GM18868 (cell line): Measurements from ENCODE around the gene CD74.
A peak's percentile ranks its signal among the peaks of the same experiment; 100 is the strongest.
"Not testable (repeated sequence)": the region's sequence is repeated elsewhere in the genome, so short reads cannot be mapped to it uniquely, and the experiment has no call there.

ENCODE experiments used
- ATAC-seq: cut with Tn5 transposase; IDR thresholded peaks from one replicate; pipeline ENCODE4 v1.9.1; 2021; ENCODE audit warnings: mild to moderate bottlenecking, moderate library complexity; ENCODE audit not compliant: unreplicated experiment

The CD74 gene

GRCh38 chr5:150441813-150442698 is 29.3 kb upstream of the CD74 start:
- ATAC-seq = no peak

DNA sequence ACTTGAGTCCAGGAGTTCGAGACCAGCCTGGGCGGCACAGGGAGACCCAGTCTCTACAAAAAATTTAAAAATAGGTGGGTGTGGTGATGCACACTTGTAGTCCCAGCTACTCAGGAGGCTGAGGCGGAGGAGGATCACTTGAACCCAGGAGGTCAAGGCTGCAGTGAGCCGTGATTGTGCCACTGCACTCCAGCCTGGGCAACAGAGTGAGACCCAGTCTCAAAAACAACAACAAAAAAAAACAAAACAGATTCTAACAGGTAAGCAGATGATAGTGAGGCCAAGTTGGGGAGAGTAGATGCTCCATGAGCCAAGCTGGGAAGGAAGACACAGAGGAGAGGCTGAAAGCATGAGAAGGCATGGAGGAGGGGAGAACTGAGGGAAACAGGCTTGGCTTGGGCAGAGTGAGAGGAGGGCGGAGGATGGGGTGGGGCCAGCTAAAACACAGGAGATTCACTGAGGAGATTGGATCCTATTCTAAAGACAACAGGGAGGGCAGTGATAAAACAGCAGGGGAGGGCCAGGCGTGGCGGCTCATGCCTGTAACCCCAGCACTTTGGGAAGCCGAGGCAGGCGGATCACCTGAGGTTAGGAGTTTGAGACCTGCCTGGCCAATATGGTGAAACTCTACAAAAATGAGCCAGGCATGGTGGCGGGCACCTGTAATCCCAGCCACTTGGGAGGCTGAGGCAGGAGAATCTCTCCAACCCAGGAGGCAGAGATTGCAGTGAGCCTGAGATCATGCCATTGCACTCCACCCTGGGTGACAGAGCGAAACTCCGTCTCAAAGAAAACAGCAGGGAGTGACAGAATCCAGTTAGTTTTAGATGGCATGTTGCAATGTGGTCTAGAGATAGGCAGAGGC is 28.5 kb upstream of the CD74 start:
- ATAC-seq = no peak

DNA sequence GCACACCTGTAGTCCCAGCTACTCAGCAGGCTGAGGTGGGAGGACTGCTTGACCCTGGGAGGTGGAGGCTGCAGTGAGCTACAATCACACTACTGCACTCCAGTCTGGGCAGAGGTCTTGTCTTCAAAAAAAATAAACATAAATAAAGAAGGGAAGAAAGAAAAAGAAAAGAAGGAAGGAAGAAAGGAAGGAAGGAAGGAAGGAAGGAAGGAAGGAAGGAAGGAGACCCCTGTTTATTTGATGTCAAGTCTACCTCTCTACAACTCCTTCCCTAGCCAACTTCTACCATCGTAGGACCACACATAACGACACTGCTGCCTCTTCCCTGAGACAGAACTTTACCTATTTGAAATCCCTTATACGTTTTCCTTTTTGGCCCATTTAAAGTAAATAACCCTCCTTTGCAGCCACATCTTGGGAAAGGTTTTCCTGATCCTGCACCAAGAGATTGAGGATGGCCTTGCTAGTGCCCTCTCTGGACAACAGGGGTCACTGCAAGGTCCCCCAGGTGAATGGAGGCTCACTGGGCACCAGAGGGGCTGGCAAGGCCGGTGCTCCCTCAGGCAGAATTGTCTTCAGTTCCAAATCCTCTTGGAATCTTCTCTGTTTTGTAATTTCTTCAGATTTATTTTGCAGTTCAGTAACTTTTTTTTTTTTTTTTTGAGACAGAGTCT is 26.3 kb upstream of the CD74 start:
- ATAC-seq = no peak

DNA sequence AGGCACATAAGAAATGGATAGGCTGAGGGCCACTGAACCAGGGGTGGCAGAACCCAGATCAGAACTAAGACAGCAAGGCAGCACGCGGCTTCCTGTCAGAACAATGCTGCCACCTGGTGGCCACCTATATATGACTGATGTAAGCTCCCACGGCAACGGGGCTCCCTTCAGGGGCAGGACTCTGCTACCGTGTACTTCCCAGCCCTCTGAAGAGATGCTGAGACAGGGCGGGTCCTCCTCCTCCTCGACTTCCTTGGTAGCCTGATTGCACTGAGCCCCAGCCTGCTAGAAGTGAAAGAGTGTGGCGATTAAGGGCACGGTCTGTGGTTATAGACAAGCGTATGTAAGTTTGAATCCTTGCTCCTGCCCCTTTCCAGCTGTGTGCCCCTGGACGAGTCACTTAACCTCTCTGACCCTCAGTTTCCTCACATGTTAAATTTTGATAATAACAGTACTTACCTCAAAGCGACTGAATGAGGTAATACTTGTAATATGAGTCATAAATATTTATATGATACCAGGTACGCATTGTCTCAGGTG is 23.5 kb upstream of the CD74 start:
- ATAC-seq = peak; percentile 94

GRCh38 chr5:150434464-150434863 is 21.8 kb upstream of the CD74 start:
- no peak for ATAC-seq

DNA sequence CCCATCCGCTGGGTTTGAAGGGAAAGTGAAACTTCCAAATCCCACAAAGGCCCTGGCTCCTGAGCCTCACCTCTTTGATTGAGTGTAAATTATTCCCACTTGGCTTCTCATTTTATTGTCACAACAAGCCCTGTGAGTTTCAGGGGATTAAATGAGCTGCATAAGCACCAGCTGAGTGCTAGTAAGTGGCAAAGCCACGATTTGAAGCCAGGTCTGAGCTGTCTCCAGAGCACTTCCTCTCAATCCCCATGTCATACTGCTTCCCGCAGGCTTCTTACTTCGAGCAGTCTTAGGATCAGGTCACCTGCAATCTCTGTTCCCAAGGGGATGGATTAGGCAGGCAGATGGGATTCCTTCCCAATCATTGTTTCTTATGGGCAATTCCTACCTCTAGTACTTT is 18.9 kb upstream of the CD74 start:
- no peak for ATAC-seq

- ATAC-seq = no peak
Observed at GRCh38 chr5:150431048-150431447, 18.3 kb upstream of the CD74 start.

DNA sequence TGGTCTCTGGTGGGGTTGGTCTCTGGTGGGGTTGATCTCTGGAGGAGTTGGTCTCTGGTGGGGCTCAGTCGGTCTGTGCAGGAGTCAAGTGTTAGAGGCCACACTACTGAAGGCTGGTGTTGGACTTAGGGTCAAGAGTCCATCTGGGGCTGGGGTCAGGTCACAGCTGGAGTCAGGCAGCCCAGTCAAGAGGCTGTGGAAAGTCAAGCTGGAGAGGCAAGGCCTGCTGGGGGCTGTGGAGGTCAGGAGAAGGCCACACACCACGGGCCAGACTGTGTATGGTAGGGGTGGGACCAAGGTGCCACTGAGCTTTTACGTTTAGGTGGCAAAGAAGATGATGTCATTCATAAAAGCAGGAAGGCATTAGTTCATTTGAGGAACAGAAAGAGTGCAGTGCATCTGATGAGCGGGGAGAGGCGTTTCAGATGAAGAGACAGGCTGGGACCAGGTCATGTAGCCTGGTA is 16.7 kb upstream of the CD74 start:
- ATAC-seq = peak; percentile 89

DNA sequence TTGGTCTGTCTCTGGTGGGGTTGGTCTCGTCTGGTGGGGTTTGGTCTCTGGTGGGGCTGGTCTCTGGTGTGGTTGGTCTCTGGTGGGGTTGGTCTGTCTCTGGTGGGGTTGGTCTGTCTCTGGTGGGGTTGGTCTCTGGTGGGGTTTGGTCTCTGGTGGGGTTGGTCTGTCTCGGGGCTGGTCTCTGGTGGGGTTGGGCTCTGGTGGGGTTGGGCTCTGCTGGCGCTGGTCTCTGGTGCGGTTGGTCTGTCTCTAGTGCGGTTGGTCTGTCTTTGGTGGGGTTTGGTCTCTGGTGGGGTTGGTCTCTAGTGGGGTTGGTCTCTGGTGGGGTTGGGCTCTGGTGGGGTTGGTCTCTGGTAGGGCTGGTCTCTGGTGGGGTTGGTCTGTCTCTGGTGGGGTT is 16.3 kb upstream of the CD74 start:
- ATAC-seq = no peak

DNA sequence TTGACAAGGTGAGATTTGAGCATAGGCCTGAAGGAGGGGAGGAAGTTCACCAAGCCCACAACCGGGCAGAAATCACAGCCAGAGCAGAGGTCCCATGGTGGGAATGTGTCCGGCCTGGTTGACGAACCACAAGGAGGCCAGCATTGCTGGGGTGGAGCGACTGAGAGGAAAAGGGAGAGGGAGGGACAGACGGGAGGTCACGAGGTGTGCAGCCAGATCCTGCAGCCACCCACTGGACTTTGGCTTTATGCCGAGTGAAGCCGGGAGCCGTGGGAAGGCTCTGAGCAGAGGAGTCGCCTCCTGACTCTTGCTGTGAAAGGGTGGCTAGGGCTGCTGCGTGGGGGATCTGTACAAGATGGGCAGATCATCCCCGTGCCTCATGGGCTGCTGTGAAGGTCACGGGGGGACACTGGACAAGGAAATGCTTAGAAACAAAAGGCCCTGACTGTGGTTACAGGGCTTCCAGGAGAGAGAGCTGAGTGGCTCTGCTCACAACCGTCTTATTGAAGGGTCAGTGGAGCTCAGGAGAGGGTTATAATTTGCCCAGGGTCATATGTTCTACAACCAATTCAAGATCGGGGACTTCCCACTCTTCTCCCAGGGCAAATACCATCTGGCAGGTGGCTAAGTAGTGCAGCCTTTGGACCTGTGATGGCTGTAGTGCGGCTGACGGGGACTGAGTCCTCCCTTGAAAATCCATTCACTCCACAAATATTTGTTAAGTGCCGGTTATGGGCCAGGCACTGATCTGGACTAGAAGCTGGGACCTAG is 15.6 kb upstream of the CD74 start:
- ATAC-seq = no peak

DNA sequence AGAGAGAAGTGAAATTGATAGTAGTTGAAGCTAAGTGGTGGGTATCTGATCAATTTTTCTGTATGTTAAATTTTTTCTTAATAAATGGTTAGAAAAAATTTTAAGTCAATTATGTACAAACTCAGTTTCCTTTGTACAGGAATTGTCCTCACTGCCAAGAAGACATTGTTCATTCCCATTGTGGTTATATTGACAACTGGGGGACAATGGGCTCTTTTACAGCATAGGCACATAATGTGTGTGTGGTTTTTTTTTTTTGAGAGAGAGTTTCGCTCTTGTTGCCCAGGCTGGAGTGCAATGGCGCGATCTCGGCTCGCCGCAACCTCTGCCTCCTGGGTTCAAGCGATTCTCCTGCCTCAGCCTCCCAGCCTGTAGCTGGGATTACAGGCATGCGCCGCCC is 13.5 kb upstream of the CD74 start:
- not testable (repeated sequence) for ATAC-seq

DNA sequence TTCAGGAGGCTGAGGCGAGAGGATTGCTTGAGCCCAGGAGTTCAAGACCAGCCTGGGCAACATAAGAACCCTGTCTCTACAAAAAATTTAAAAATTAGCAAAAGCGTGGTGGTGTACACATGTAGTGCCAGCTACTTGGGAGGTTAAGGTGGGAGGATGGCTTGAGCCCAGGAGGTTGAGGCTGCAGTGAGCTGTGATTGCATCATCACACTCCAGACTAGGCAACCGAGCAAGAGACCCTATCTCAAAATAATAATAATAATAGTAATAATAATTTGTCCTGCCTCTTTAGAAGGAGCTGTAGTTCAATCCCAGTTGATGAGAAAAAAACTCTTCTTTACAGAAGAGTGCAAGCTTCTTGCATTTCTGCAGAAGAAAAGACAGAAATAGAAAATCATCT is 10.0 kb upstream of the CD74 start:
- ATAC-seq = no peak

DNA sequence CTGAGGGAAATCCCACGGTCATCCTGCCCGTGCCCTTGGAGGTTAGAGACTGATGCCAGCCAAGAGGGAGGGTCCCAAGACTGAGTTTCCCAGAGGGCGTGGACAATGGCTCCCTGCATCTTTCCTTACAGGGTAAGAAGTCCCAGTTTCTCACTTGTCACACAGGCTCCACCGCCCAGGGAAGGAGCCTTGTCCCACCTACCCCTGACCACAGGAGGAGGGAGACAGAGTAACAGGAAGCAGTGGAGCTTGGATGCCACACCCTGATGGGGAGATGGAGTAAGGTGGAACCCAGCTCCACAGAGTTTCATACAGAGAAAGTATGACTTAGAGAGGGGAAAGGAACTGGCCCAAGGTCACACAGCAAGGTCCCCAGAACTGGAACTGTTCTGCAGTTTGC is 9.4 kb upstream of the CD74 start:
- ATAC-seq = no peak

GRCh38 chr5:150419630-150420270 is 7.0 kb upstream of the CD74 start:
- ATAC-seq = peak; percentile 82

DNA sequence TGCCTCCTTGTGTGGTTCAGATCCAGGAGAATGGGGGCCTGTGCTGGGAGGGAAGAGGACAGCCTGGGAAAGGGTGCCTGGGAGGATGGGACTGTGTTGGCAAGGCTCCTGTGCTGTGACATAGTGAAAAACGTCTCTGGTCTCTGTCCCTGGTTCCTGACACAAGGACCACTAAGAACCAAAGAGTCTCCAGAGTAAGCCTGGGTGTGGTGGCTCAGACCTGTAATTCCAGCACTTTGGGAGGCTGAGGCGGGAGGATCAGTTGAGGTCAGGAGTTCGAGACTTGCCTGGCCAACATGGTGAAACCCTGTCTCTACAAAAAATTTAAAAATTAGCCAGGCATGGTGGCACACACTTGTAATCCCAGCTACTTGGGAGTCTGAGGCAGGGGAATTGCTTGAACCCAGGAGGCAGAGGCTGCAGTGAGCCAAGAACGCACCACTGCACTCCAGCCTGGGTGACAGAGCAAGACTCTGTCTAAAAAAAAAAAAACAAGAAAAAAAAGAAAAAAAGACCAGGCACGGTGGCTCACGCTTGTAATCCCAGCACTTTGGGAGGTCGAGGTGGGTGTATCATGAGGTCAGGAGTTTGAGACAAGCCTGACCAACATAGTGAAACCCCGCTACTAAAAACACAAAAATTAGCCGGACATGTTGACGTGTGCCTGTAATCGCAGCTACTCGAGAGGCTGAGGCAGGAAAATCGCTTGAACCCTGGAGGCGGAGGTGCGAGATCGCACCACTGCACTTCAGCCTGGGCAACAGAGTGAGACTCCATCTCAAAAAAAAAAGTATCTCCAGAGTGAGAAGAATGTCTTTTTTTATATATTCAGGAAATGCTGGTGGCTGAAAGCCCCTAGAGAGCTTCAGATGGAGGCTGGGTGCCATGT is 1.4 kb upstream of the CD74 start:
- ATAC-seq = not testable (repeated sequence)

DNA sequence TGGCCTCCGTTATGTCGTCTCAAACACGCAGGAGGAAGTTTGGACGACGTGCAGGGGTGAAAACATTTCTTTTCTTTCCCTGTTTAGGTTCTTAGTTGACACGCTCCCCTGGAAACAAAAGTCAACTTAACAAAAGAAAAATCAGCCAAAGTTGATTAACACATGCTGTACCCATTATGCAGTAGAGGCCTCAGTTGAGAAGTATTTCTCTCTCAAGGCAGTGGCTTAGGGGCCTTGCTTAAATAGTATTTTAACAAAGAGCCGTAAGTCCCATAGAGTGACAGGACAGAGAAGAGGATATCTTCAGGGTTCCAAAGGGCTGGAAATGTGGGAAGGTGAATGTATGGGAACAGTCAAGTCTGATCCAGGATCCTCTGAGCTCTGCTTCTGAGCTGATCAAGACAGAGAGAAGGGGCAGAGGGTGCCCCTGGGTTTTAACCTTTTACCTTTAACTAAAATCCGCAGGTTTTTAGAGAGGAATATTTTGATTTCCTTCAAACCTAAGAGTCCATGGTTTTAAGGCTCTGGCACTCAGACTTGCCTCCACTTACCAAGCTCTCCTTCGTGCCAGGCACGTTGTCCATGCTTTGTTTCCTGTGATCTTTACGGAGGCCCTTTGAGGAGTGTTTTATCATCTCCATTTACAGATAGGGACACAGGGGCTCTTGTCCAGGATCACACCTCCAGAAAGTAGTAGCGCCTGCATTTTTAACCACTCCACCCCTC is 629 bp upstream of the CD74 start:
- ATAC-seq = no peak

DNA sequence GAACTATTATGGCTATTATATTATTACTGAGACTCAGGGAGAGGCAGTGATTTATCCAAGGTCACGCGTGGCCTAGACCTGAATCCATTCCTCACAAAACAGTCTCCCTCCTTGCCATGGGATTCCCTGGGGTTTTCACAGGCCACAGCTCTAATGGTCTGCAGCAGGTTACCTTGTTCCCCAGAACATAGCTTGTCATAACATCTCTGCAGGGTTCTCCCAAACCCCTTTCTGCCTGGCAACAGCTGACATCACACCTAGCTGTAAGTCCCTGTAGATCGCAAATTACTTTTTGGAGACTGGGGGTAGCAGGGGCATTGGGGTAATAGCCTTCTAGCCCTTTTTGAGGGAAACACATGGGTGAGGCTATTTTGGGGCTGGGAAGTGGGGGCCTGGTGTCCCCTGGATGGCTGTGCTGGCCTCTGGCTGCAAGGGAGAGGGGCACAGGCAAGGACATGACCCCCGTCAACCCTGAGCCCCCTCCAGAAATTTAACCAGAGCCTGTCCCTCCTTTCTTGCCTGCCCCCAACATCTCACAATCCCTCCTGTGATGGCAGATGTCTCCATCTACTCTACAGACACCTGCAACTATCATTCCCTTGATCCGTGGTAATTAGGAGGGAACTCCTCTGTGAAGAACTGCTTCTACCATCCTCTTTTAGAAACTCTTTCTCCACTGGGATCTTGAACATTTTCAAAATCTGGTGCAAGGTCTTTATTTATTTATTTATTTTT is 1.3 kb downstream of the CD74 start:
- no peak for ATAC-seq
